Loucy (cell line): ENCODE data around the gene CEP152.
A peak's percentile ranks its signal among the peaks of the same experiment; 100 is the strongest.

Experiments
- EZH2phosphoT487 ChIP-seq: fragments of 200-600 bp; IDR thresholded peaks from 2 replicates; pipeline ENCODE4 v1.6.1; 2018; ENCODE audit warnings: antibody characterized with exemption, mild to moderate bottlenecking, moderate library complexity, borderline replicate concordance
- TF ChIP-seq, protein P1 (sequence below): fragments of 200-600 bp; sonication (generic); conservative IDR thresholded peaks from 2 replicates; pipeline ENCODE4 v1.5.1; 2014; ENCODE audit warnings: mild to moderate bottlenecking, antibody characterized with exemption, low read length

DNA sequence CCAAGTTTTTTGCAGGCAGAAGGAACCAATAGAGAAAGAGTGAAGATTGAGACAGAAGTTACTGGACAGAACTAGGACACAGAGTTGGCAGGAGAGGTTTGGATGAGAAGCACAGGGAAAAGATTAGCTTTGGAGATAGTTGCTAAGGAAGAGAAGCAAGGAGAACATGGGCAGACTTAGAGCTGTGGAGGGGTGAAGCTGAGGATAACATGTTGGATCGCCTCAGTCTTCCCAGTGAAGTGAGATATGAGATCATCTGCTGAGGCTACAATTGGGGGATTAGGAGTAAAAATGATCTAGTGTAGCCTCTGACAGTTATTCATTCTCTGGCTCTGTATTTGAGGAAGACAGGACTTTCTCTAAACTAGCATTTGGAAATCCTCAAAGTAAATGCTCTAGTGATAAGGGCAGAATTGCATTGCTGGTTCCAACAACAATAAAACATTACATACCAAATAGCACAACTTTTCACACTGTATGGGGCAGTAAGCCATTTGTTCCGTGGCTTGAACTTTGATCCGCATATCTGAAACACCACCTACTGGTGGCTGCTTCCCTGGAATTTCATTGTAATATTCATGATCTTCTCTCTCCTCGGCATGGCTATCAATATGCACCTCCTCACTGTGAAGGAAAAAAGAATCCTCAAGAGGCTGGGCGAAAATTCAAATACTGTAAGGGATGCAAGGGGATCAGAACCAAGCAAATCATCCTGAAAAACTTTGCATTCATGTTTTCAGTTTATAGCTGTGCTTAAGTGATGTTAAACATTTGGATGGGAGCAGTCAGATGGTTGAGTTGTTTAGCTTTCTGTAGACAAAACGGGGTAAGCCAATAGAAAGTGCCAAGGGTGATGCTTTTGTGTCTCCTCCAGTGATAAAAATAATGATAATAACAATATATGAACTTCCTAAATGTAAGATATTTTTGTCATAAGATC, 44.9 kb upstream of the CEP152 start:
- TF ChIP-seq, protein P1, sequence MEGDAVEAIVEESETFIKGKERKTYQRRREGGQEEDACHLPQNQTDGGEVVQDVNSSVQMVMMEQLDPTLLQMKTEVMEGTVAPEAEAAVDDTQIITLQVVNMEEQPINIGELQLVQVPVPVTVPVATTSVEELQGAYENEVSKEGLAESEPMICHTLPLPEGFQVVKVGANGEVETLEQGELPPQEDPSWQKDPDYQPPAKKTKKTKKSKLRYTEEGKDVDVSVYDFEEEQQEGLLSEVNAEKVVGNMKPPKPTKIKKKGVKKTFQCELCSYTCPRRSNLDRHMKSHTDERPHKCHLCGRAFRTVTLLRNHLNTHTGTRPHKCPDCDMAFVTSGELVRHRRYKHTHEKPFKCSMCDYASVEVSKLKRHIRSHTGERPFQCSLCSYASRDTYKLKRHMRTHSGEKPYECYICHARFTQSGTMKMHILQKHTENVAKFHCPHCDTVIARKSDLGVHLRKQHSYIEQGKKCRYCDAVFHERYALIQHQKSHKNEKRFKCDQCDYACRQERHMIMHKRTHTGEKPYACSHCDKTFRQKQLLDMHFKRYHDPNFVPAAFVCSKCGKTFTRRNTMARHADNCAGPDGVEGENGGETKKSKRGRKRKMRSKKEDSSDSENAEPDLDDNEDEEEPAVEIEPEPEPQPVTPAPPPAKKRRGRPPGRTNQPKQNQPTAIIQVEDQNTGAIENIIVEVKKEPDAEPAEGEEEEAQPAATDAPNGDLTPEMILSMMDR, result peak; percentile 21; the same call in 1 of the 2 replicates
- no peak for TF ChIP-seq EZH2phosphoT487
